SHP77 treated with DMSO at 0.1 percent for 48 hours (cell line): Measurements from ENCODE around the gene BTNL9.
"Not testable (repeated sequence)": the region's sequence is repeated elsewhere in the genome, so short reads cannot be mapped to it uniquely, and the experiment has no call there.

ENCODE experiments used
- DNase-seq: peaks from one replicate; lab custom pipeline; 2025; lab: John Stamatoyannopoulos, UW

The BTNL9 gene

DNA sequence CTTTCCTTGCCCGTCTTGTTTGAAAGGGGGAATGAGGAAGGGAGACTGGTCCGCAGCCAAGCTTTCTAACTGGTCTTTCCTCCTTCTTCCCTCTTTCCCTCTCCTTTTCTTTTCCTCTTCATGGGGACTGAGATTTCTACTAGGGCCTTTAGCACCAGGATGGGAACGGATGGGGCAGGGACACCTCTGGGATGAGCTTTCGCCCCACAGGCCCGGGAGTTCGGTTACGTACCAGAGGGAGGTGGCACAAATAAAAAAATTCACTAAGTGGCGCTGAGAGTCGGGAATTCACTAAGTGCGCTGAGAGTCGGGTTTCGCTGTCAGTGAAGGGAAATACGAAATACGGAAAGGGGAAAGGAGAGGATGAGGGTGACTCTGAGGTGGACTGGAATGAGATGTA is 21.6 kb downstream of the BTNL9 start:
- no peak for DNase-seq

DNA sequence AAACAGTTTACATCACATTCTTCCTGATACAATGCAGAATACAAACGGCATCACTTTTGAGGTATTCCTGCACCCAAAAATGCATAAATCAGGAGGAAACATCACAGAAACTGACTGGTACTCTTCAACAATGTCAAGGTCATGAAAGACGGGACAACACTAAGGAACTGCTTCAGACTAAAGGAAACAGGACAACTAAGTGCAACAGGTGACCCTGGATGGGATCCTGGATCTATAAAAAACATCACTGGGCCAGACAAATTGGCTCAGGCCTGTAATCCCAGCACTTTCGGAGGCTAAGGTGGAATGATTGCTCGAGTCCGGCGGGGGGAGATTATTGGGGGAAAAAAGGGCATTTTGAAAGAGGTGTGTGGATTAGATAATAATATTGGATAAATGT is 22.6 kb downstream of the BTNL9 start:
- DNase-seq = no peak

DNA sequence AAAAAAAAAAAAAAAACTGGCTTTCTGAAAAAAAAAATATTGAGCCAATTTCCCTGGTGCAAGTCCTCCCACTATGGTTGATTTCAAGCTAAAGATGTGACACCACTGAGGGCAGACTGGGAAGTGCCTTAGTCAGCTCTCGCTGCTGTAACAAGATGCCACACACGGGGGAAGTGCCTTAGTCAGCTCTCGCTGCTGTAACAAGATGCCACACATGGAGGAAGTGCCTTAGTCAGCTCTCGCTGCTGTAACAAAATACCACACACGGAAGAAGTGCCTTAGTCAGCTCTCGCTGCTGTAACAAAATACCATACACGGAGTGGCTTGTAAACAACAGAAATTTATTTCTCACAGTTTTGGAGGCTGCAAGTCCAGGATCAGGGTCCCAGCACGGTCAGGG is 23.4 kb downstream of the BTNL9 start:
- DNase-seq = no peak

DNA sequence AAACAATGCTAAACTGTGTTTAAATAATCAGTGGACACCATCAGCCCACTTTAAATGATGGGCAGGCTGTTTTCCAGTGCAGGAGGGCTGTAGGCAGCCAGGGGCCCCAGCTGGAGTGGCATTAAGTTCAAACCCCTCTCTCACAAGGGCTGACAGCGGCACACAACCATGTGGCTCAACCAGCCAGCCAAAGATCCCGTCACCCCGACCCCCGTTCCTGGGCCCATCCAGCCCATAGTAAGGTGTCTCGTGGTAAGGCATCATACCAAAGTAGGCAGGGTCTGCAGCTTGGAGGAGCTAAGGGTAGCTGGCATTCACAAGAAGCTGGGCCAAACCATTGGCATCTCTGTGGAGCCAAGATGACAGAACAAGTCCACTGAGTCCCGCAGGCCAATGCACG is 24.9 kb downstream of the BTNL9 start:
- no peak for DNase-seq

DNA sequence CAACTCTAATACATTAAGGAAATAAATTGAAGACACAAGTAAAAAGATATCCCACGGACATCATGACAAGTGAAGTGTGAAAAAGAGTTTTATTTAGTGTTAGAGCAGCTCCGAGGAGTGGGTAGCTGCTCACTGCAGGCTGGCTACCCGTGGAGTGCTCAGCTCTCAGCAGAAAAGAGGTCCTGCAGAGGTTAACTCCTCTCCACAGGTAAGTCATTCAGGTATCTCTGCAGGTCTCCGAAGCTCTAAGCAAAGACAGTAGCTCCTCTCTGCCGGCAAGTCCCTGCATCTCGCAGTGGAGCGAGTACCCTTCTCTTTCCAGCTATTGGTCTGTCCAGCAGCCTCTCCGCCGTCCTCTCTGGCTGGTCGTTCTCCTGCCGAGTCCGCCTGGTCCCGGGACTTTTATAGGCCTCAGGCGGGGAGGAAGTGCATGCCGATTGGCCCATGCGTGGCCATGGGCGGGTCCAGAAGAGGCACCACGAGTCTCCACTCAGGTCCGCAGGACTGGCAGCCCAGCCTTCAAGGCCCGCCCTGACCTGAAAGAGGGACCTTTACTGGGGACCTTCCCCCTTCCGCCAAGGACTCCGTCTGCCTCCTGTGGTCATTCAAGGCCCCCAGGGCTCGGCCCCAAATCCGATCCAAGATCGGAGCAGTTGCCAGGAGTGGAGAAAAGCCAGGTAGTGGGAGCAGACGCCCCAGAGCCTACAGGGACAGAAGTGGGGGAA is 29.9 kb downstream of the BTNL9 start:
- no peak for DNase-seq

DNA sequence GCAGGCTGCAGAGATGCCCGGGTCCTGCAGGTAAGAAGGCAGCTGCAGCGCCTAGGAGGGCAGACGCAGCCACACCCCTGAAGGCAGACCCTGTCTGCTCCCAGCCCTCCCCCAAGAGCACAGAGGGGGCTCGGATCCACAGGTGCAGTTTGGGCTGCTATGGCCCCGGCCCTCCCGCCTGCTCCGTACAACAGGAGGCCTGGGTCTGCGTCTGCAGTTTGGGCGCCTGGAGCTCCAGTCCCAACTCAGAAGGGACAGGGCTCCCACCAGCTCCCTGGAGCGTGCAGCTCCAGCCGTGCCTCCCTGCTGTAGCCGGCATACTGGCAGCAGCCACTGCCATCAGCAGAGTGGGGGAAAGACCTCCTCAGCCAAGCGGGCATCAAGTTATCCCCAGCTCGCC is 30.5 kb downstream of the BTNL9 start:
- DNase-seq = no peak

DNA sequence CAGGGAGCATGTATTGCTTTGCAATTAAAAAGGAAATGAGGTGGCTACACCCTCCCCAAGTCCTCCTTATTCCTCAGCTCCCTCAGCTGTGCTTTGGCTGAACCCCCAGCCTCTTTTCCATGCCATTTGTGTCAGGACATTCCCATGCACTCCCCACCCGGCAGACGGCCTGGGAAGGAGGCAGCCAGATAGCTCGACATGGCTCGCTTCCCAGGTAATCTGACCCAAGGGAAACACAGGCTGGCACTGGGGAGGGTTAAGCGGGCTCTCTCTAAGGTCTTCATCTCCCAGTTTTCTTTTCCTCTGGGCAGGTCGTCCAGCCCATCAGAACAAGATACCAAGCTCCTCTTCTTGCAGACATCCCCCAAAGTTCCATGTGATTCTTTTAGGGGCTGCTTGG is 31.2 kb downstream of the BTNL9 start:
- no peak for DNase-seq

DNA sequence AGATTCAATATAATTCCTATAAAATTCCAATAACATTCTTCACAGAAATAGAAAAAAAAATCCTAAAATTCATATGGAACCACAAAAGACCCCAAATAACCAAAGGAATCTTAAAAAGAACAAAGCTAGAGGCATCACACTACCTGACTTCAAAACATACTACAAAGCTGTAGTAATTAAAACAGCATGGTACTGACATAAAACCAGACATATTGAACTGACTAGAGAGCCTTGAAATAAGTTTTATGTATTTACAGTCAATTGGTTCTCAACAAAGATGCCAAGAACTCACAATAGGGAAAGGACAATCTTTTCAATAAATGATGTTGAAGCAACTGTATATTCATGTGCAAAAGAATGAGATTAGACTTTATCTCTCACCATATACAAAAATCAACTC is 36.9 kb downstream of the BTNL9 start:
- no peak for DNase-seq

DNA sequence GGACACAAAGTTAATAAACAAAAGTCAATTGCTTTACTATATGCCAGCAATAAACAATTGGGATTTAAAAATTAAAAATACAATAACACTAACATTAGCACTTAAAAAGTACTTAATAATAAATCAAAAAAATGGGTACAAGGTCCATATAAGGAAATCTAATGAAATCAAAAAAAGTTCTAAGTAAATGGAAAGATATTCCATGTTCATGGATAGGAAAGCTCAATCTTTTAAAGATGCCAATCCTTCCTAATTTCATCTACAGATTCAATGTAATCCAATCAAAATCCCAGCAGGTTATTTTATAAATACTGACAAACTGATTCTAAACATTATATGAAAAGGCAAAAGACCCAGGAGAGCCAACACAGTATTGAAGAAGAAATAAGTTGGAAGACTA is 41.9 kb downstream of the BTNL9 start:
- DNase-seq = no peak

DNA sequence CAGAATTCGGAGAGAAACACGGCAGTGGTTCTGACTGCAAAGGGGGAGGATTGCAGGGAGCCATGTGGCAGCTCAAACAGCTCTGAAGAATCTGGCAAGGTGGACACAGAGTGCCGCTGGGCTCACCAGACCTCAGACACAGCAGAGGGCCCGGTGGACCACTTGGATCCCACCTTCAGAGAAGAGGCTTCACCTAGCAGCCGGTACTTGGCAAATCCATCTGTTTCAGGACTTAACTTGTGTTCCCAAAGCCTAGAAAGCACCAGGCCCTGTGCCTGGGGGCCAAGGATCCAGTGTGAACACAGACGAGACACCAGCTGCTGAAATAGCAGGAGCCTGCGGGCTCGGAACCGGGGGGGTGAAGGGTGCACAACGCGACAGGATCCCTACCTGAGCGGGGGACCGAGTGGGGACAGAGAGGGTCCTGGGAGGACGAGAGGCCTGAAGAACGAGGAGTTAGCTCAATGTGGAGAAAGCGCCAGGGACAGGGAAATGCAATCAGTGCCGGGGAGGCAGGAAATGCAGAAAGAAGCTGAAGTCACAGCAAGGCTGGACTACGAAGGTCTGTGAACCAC is 44.6 kb downstream of the BTNL9 start:
- DNase-seq = no peak

DNA sequence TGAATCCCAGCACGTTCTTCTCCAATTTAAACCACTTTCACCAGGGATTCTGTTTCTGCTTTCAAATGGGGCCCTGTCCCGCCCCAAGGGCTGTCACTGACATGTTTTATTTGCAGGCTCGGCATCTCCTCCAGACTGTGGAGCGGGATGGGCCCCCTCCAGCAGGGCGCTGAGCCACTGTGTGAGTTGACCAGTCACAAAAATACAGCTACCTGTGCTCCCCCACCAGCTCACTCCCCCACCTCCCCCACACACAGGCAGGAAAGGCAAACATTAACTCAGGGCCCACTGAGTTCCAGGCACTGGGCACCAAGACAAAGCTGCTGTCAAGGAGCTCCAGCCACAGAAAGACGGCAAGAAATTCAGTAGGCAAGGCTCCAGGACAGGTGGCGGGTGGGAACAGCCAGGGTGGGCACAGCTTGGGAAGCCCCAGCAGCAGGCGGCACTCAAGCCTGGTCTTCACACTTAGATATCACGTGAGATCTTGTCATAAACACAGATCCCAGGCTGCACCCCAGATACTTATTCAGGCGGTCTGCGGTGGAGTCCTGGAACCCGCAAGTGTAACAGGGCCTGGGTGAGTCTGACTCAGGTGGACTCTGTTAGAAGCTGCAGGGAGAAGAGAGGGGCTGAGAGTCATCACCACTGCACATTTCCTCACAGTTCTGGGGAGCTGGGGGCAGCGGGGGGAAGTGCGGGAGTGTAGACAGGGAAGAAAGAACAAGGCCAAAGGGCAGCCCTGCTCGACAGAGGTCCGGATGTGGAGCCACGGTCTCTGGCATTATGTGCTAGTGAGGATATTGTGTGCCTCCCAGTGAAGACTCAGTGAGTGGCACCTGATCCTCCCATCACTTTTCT is 46.2 kb downstream of the BTNL9 start:
- no peak for DNase-seq

DNA sequence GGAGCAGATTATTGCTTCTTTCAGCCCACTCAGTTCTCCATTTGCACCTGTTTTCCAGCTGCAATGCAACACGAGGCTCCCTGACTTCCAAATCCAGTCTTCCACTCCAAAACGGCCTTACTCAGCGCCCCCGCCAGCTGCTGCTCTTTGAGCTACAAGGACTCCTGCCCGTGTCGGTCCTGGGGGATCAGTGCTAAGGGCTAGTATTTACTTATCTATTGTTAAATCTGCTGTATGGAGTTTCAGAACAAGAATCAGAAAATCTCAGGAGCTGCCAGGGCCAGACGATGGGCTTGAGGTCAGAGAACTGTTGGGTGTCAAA is 46.8 kb downstream of the BTNL9 start:
- no peak for DNase-seq

DNA sequence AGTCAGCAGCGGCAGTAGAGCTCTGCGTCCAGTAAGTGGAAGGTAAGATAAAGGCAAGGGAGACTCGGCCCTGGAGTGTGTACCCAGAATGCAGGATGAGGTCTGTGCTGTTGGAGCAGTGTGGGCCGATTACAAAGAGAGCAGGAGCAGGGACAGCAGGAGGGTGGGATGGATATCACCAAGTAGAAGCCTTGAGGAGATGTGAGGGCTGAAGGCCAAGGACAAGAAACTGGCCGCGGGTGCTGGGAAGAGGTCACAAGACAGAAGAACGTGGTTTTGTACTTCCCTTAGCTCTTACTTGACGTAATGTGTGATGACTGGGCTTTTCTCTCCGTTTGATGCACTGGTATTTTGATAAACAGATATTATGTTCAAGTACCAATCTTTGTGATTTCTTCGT is 47.2 kb downstream of the BTNL9 start:
- no peak for DNase-seq

DNA sequence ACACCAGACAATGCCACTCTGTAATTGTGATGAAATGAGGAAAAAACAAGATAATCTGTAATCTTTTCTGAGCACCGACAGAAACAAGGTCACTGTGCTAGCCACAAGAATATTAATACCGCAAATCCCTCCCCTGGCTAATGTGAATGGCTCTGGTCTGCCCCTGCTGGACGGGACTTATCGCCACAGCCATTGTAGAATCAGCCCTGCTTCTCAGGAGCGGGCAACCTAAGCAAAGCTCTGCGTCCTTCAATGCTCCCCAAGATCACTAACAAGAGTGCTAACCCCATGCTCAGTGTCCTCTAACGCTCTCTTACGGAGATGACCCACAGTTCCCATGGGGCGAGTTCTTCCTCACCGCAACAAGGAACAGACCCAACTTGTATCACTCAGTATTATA is 48.2 kb downstream of the BTNL9 start:
- DNase-seq = no peak

DNA sequence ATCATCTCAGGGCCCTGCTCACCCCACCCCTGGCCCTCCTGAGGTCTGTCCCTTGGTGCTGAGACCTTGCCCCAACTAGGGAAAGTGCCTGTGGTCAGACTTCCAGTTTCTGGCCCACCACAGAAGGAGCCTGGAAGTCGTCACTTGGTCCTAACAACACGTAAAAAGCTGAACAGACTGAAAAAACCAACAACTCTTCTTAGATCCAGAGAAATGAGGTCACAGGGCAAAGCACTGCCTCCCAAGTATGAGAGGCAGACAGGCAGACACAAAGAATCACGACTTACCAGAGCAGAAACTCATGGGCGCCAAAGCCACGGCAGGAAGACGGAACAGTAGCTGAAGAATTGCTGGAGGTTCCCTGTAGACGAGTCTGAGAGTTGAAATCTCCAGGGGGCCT is 52.4 kb downstream of the BTNL9 start:
- DNase-seq = no peak

DNA sequence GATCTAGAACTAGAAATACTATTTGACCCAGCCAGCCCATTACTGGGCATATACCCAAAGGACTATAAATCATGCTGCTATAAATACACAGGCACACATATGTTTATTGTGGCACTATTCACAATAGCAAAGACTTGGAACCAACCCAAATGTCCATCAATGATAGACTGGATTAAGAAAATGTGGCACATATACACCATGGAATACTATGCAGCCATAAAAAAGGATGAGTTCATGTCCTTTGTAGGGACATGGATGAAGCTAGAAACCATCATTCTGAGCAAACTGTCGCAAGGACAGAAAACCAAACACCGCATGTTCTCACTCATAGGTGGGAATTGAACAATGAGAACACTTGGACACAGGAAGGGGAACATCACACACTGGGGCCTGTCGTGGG is 55.1 kb downstream of the BTNL9 start:
- DNase-seq = not testable (repeated sequence)

DNA sequence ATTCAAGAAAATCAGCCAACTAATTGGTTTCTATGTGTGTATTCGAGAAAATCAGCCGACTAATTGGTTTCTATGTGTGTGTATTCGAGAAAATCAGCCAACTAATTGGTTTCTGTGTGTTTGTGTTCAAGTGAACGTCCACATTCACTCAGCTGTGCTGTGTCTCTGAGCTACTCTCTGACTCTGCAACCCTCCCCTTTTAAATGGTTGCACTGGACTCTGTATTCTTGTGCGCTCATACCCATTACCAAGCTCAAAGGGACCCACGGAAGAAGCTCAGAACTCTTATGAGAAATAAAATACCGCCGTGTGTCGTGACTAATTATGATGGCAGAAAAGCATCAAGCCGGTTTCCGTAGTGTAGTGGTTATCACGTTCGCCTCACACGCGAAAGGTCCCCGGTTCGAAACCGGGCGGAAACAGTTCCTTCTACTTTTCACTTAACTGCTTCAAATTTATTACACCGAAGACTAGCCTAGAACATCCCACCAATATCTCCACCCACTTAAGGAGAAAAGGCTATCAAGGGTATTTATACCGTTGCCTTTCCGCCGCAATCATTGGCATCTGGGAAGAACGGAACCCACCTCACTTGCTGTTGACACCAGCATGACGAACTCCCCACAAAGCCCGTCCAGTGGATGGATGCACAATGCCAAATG is 56.8 kb downstream of the BTNL9 start:
- DNase-seq = not testable (repeated sequence)

DNA sequence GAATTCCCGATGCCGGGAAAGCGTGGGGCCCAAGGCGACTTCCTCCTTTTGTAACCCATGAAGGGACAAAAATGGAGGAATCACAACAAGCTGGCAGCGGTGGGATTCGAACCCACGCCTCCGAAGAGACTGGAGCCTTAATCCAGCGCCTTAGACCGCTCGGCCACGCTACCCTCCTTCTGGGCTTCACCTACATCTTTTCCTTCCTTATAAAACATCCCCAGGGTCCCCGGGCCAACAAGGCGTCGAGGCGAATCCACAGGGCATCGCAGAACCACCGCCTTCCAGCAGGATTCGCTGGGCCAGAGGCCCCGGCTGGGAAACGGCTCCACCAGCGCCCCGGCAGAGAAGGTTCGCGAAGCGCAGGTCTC is 57.3 kb downstream of the BTNL9 start:
- not testable (repeated sequence) for DNase-seq

DNA sequence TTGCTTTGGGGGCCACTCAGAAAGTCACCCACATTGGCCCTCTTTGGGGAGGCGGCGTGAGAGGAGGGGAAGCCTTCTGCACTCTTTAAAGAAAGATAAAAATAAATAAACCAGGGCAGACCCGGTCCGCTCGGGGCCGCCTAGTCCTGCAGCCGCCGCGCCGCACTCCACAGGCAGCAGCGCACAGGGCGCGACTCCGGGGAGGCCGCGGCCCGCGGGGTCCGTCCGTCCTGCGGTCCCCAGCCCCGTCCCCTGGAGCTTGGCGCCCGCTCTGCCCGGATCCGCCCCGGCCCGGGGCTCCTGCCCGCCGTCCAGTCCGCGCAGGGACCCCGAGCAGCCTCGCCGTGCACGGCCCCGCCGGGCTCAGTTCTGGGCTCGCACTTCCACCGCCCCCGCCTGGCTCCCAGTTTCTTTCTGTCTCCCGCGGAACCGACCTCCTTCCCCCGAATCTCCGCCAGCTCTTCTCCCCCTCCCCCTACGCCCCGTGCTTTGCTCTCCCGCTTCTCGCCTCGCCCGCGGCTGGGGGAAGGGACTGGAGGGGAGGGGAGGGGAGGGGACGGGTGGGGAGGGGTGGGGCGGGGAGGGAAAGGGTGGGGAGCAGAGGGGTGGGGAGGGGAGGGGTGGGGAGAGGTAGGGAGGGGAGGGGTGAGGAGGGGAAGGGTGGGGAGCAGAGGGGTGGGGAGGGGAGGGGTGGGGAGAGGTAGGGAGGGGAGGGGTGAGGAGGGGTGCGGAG is 57.9 kb downstream of the BTNL9 start:
- DNase-seq = not testable (repeated sequence)

DNA sequence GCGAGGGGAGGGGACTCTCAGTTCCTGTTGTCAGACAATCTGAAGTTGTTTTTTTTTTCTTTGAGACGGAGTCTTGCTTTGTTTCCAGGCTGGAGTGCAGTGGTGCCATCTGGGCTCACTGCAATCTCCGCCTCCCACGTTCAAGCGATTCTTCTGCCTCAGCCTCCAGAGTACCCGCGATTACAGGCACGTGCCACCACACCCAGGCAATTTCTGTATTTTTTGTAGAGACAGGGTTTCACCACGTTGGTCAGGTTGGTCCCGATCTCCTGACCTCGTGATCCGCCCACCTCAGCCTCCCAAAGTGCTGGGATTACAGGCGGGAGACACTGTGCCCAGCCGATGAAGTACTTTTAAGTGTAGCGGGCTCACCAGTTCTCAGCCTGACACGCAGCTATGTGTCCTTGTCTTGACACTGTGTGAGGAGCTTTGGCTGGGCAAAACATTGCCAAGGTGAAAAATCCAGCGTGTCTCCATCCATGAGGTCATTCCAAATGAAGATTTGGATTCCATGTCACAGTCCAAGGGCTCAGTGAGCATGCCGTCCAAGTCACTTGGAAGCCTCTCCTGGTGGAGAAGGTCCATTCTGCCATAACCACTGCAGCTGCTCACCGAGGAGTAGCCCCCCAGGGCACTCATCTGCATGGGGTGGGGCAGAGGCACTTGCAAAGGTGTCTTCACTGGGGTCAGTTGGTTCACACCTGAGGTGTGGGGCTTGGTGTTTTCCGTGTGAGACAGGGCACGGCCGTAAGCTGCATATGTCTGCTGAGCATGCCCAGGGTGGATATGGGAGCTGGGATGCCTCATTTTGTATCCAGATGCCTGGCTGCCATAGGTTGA is 58.9 kb downstream of the BTNL9 start:
- no peak for DNase-seq

DNA sequence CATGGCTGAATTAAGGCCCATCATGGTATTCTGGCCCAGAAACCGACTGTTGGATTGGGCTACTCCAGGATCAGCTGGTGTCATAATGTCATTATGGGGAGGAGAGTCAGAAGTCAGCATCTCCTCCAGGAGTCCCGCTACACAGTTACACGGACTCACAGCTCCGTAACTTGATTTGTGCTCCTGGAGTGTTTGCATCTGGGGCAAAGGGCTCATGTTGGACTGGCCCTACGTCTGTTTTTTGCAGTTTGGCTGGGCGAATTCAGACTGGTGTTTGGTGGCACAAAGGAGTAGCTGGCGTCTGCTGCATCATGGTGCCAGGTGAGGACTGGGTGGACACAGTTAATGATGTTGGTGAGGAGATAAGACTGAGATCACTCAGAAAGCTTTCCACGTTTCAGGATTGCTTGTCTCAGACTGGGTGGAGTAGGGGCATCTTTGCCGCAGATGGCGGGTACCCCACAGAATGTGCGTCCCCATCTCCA is 59.6 kb downstream of the BTNL9 start:
- no peak for DNase-seq
